ENCODE measurements around the gene NOTCH1.

DNA sequence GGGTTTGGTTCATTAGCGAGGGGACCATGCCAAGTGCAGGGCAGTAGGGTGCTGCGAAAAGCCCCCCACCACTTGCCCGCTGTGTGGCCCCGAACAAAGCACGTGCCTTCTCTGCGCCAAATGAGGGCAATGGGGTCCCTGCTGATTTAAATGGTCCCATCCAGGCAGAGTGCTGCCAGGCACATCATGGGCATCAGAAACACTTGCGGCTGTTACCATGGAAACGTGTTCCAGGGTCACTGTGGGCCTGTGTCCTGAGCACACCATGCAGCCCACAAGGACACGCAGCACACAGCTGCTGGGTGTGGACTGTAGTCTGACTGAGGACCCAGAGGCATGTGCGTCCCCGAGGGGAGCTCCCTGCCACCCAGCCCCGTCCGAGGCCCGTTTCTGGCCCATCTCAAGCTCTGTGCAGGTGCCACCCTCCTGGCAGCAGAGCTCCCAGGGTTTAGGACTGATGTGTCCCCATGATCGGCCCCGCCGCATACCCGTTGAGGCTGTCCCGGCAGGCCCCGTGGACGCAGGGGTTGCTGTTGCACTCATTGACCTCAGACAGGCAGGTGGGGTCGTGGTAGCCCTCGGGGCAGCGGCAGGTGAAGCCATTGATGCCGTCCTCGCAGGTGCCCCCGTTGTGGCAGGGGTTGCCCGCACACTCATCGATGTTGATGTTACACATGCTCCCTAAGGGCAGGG, 31.7 kb downstream of the NOTCH1 start:
- TF ChIP-seq, protein P1, sequence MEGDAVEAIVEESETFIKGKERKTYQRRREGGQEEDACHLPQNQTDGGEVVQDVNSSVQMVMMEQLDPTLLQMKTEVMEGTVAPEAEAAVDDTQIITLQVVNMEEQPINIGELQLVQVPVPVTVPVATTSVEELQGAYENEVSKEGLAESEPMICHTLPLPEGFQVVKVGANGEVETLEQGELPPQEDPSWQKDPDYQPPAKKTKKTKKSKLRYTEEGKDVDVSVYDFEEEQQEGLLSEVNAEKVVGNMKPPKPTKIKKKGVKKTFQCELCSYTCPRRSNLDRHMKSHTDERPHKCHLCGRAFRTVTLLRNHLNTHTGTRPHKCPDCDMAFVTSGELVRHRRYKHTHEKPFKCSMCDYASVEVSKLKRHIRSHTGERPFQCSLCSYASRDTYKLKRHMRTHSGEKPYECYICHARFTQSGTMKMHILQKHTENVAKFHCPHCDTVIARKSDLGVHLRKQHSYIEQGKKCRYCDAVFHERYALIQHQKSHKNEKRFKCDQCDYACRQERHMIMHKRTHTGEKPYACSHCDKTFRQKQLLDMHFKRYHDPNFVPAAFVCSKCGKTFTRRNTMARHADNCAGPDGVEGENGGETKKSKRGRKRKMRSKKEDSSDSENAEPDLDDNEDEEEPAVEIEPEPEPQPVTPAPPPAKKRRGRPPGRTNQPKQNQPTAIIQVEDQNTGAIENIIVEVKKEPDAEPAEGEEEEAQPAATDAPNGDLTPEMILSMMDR (IDR thresholded peaks at IDR 0.05), result no peak
- no peak for TF ChIP-seq POLR2A (IDR thresholded peaks at IDR 0.05)
